ENCODE results near the gene TUBB4B.

- TF ChIP-seq CTCF (IDR thresholded peaks at IDR 0.05), result no peak
- peak in 1 of 2 donors; percentile 0 for TF ChIP-seq POLR2A (IDR thresholded peaks at IDR 0.05)
Observed at GRCh38 chr9:137255448-137256114, 14.5 kb downstream of the TUBB4B start.

Measured in vagina (tissue), 2 donors.